SU-DHL-6 (cell line): Measurements from ENCODE around the gene CNMD.

Source experiments
- H2AFZ ChIP-seq: fragments of 200-600 bp; sonication (generic); 2 replicates; pipeline ENCODE4 v1.6.1; 2014; ENCODE audit warnings: low read depth, mild to moderate bottlenecking, moderate library complexity, mixed read lengths, antibody characterized with exemption, low read length; ENCODE audit not compliant: severe bottlenecking
- H3F3A ChIP-seq: fragments of 200-600 bp; shearing (Covaris generic); 2 replicates; pipeline ENCODE4 v1.6.0; 2016; ENCODE audit warnings: antibody characterized with exemption, mild to moderate bottlenecking; ENCODE audit not compliant: insufficient read depth
- H3K27ac ChIP-seq: fragments of 200-600 bp; sonication (generic); 2 replicates; pipeline ENCODE4 v1.5.1; 2016; ENCODE audit warnings: low read depth, mild to moderate bottlenecking, low read length, moderate library complexity, mixed read lengths
- H3K27me3 ChIP-seq: fragments of 200-600 bp; sonication (generic), shearing (Covaris generic); 2 replicates; pipeline ENCODE4 v1.6.0; 2014; ENCODE audit warnings: mild to moderate bottlenecking, low read length
- H3K36me3 ChIP-seq: fragments of 200-600 bp; sonication (generic); 2 replicates; pipeline ENCODE4 v1.6.1; 2014; ENCODE audit warnings: mild to moderate bottlenecking, low read length, mixed read lengths
- H3K4me2 ChIP-seq: fragments of 300-600, 200-600 bp; shearing (Covaris generic), sonication (generic); 2 replicates; pipeline ENCODE4 v1.6.0; 2014; ENCODE audit warnings: low read length, low read depth, mild to moderate bottlenecking; ENCODE audit not compliant: poor library complexity, severe bottlenecking
- H3K4me3 ChIP-seq: fragments of 200-600 bp; sonication (generic); 2 replicates; pipeline ENCODE4 v1.5.1; 2014; ENCODE audit warnings: antibody characterized with exemption, low read length, mild to moderate bottlenecking, mixed read lengths; ENCODE audit not compliant: insufficient read depth, poor library complexity, severe bottlenecking
- H3K79me2 ChIP-seq: fragments of 200-600 bp; sonication (generic); 2 replicates; pipeline ENCODE4 v1.6.1; 2014; ENCODE audit warnings: mild to moderate bottlenecking, low read length, moderate library complexity; ENCODE audit not compliant: insufficient read depth
- H3K9ac ChIP-seq: fragments of 200-600 bp; sonication (generic); 2 replicates; pipeline ENCODE4 v1.7.0; 2014; ENCODE audit warnings: mild to moderate bottlenecking, low read length
- H3K9me2 ChIP-seq: fragments of 200-600 bp; sonication (generic); replicated peaks from 2 replicates; pipeline ENCODE4 v1.6.1; 2014; ENCODE audit warnings: low read length; ENCODE audit not compliant: insufficient read depth
- H3K9me3 ChIP-seq: fragments of 200-600 bp; sonication (generic); 2 replicates; pipeline ENCODE4 v1.6.1; 2014; ENCODE audit warnings: low read length, mixed read lengths; ENCODE audit not compliant: insufficient read depth
- H4K20me1 ChIP-seq: fragments of 200-600 bp; sonication (generic); 2 replicates; pipeline ENCODE4 v1.6.1; 2014; ENCODE audit warnings: low read depth, mild to moderate bottlenecking, antibody characterized with exemption, low read length, moderate library complexity, mixed read lengths
- CTCF ChIP-seq: fragments of 200-600 bp; sonication (generic); IDR thresholded peaks from one replicate; pipeline ENCODE4 v1.5.1; 2017; ENCODE audit warnings: antibody characterized with exemption, mild to moderate bottlenecking, low read length, moderate library complexity; ENCODE audit not compliant: insufficient read depth, poor library complexity, severe bottlenecking
- EZH2phosphoT487 ChIP-seq: fragments of 200-600 bp; sonication (generic), shearing (Covaris generic); conservative IDR thresholded peaks from 2 replicates; pipeline ENCODE4 v1.6.1; 2018; ENCODE audit warnings: mild to moderate bottlenecking, antibody characterized with exemption, low read length, moderate library complexity, mixed read lengths

The CNMD gene

GRCh38 chr13:52737965-52738364, 1.7 kb downstream of the CNMD start:
- H3K9me3 ChIP-seq: no peaks in the 10 kb centered on the region
- no peaks in the 10 kb centered on the region for H3K27me3 ChIP-seq
- no peak overlapping the region for H3K27ac ChIP-seq
- H3F3A ChIP-seq: no peaks in the 10 kb centered on the region
- no peak overlapping the region for H3K9ac ChIP-seq
- no peak overlapping the region for H3K4me2 ChIP-seq
- TF ChIP-seq CTCF (no peak), EZH2phosphoT487 (no peak)
- H3K9me2 ChIP-seq: no peaks in the 10 kb centered on the region
- H3K36me3 ChIP-seq: no peaks in the 10 kb centered on the region
- no peaks in the 10 kb centered on the region for H3K79me2 ChIP-seq
- no peak overlapping the region for H2AFZ ChIP-seq
- H4K20me1 ChIP-seq: no peaks in the 10 kb centered on the region
- H3K4me3 ChIP-seq: no peak overlapping the region

- Histone ChIP-seq H4K20me1 (no peaks in the 10 kb centered on the region), H3K4me2 (no peak overlapping the region), H3K27ac (no peak overlapping the region), H3K9me2 (no peaks in the 10 kb centered on the region), H3K9me3 (no peaks in the 10 kb centered on the region), H2AFZ (no peak overlapping the region), H3K4me3 (no peak overlapping the region), H3F3A (no peaks in the 10 kb centered on the region), H3K79me2 (no peaks in the 10 kb centered on the region), H3K9ac (no peak overlapping the region), H3K36me3 (no peaks in the 10 kb centered on the region), H3K27me3 (no peaks in the 10 kb centered on the region)
- no peak for TF ChIP-seq CTCF
- TF ChIP-seq EZH2phosphoT487: no peak
Observed at GRCh38 chr13:52737451-52737850, 2.2 kb downstream of the CNMD start.

GRCh38 chr13:52736891-52737290, 2.7 kb downstream of the CNMD start:
- Histone ChIP-seq H3K9ac (no peak overlapping the region), H3K4me2 (no peak overlapping the region)
- TF ChIP-seq CTCF (no peak), EZH2phosphoT487 (no peak)

More at GRCh38 chr13:52736891-52737290, 2.7 kb downstream of the CNMD start:
- Histone ChIP-seq H4K20me1 (no peaks in the 10 kb centered on the region), H3K27ac (no peak overlapping the region), H3F3A (no peaks in the 10 kb centered on the region), H3K27me3 (no peaks in the 10 kb centered on the region), H3K9me3 (no peaks in the 10 kb centered on the region), H3K4me3 (no peak overlapping the region), H3K36me3 (no peaks in the 10 kb centered on the region), H3K9me2 (no peaks in the 10 kb centered on the region), H2AFZ (no peak overlapping the region), H3K79me2 (no peaks in the 10 kb centered on the region)
